A549 (cell line): Measurements from ENCODE around the gene ZFYVE28. TPM values are rescaled to one million over a fixed set of nuclear protein-coding genes. Genes with fewer than 3 reads are reported as not detected.

ENCODE experiments used
- ATAC-seq, 2 experiments: fragments of 200-7000 bp in 1 of 2; fragments of >200 bp in 1 of 2; cut with Nextera tagmentation in 1 of 2; cut with Tn5 transposase in 1 of 2; 3 replicates each; pipeline versions ENCODE4 v1.8.0 to v1.9.1; 2018 to 2020; ENCODE audit warnings: mild to moderate bottlenecking in 1 of 2, moderate library complexity in 1 of 2
- CTCF ChIA-PET: fragments of 300-600 bp; sonication (Branson Sonifier 250); formaldehyde crosslinking; extraction: SDS; loops from one replicate; lab custom pipeline; 2021; ENCODE audit warnings: antibody characterized with exemption, inconsistent platforms; lab: Yijun Ruan, JAX
- POLR2A ChIA-PET: fragments of 350-600 bp; formaldehyde crosslinking; extraction: SDS; loops from one replicate; lab custom pipeline; 2021; ENCODE audit warnings: antibody characterized with exemption, inconsistent platforms; lab: Yijun Ruan, JAX
- DNase-seq, 2 experiments: peaks; one replicate each; pipeline versions ENCODE4 v3.0.0 to v3.0.0-alpha.2; 2011 to 2016; ENCODE audit warnings: low read depth in 1 of 2, low spot score in 1 of 2
- FAIRE-seq: peaks from 2 replicates; lab custom pipeline; 2011; peaks lifted over from hg19 to GRCh38; lab: Jason Lieb, UNC
- H3K27ac ChIP-seq, 2 experiments: fragments of >200 bp; sonication (Bioruptor Twin); formaldehyde crosslinking; 3 replicates each; pipeline ENCODE4 v1.5.1; 2016 to 2017
- H3K4me1 ChIP-seq: fragments of >200 bp; sonication (Bioruptor Twin); formaldehyde crosslinking; 3 replicates; pipeline ENCODE4 v1.6.1; 2016
- H3K4me2 ChIP-seq: fragments of >200 bp; sonication (Bioruptor Twin); formaldehyde crosslinking; 3 replicates; pipeline ENCODE4 v1.6.1; 2016
- H3K4me3 ChIP-seq: fragments of >200 bp; sonication (Bioruptor Twin); formaldehyde crosslinking; 3 replicates; pipeline ENCODE4 v1.5.1; 2016
- H3K9me3 ChIP-seq: fragments of >200 bp; sonication (Bioruptor Twin); formaldehyde crosslinking; 3 replicates; pipeline ENCODE4 v1.6.1; 2016
- BHLHE40 ChIP-seq: IDR thresholded peaks from 2 replicates; pipeline ENCODE4 v1.6.1; 2012; ENCODE audit warnings: low read depth, low read length, inconsistent platforms
- CEBPB ChIP-seq, 2 experiments: fragments of >200 bp in 1 of 2; sonication (Bioruptor Twin) in 1 of 2; formaldehyde crosslinking in 1 of 2; IDR thresholded peaks; 2 replicates each; pipeline ENCODE4 v1.6.1; 2012 to 2016
- CHD4 ChIP-seq: fragments of 200-600 bp; sonication (generic); IDR thresholded peaks from 2 replicates; pipeline ENCODE4 v1.6.1; 2016; ENCODE audit warnings: antibody characterized with exemption, mild to moderate bottlenecking, borderline replicate concordance
- EHMT2 ChIP-seq: fragments of 200-600 bp; sonication (generic); IDR thresholded peaks from 2 replicates; pipeline ENCODE4 v1.6.1; 2016; ENCODE audit warnings: antibody characterized with exemption, low read depth, mild to moderate bottlenecking, moderate library complexity
- EP300 ChIP-seq, 2 experiments: fragments of >200 bp; sonication (Bioruptor Twin); formaldehyde crosslinking; IDR thresholded peaks; 2 replicates in 1 of 2; 3 replicates in 1 of 2; pipeline ENCODE4 v1.6.1; 2016 to 2017
- FOSB ChIP-seq: fragments of 250-450 bp; sonication (Bioruptor Pico); IDR thresholded peaks from 2 replicates; pipeline ENCODE4 v1.5.0; 2020; ENCODE audit warnings: mild to moderate bottlenecking, moderate library complexity
- FOSL2 ChIP-seq, 2 experiments: fragments of 450-650 bp in 1 of 2; fragments of >200 bp in 1 of 2; sonication (Bioruptor Twin) in 1 of 2; formaldehyde crosslinking; IDR thresholded peaks; 2 replicates each; pipeline versions ENCODE4 v1.5.0 to v1.6.1; 2016 to 2020; ENCODE audit warnings: mild to moderate bottlenecking in 1 of 2, moderate library complexity in 1 of 2
- HES2 ChIP-seq: fragments of >200 bp; sonication (Bioruptor Twin); formaldehyde crosslinking; IDR thresholded peaks from 2 replicates; pipeline ENCODE4 v1.6.1; 2016
- HEYL ChIP-seq: fragments of 250-450 bp; sonication (Bioruptor Pico); IDR thresholded peaks from 2 replicates; pipeline ENCODE4 v1.8.0; 2021; ENCODE audit warnings: mild to moderate bottlenecking, moderate library complexity
- HOXA7 ChIP-seq: fragments of 250-450 bp; sonication (Bioruptor Pico); IDR thresholded peaks from 2 replicates; pipeline ENCODE4 v1.5.0; 2020; ENCODE audit warnings: mild to moderate bottlenecking, moderate library complexity
- KDM1A ChIP-seq: fragments of 200-600 bp; sonication (generic); IDR thresholded peaks from 2 replicates; pipeline ENCODE4 v1.6.1; 2016; ENCODE audit warnings: low read depth, mild to moderate bottlenecking
- KDM5A ChIP-seq: fragments of 200-600 bp; sonication (generic); IDR thresholded peaks from 2 replicates; pipeline ENCODE4 v1.6.1; 2016; ENCODE audit warnings: antibody characterized with exemption, mild to moderate bottlenecking
- MAX ChIP-seq: IDR thresholded peaks from 2 replicates; pipeline ENCODE4 v1.6.1; 2012
- MAZ ChIP-seq: fragments of 150-350 bp; IDR thresholded peaks from 2 replicates; pipeline ENCODE4 v1.6.1; 2014; ENCODE audit warnings: antibody characterized with exemption, low read depth, low read length, borderline replicate concordance
- NFE2L2 ChIP-seq: fragments of 150-350 bp; conservative IDR thresholded peaks from 2 replicates; pipeline ENCODE4 v1.6.1; 2014; ENCODE audit warnings: low read length
- POLR2A ChIP-seq: IDR thresholded peaks from 2 replicates; pipeline ENCODE4 v1.6.1; 2012; ENCODE audit warnings: mild to moderate bottlenecking, low read length
- RARB ChIP-seq: fragments of 250-450 bp; sonication (Bioruptor Pico); IDR thresholded peaks from 2 replicates; pipeline ENCODE4 v1.8.0; 2021; ENCODE audit warnings: mild to moderate bottlenecking, moderate library complexity
- RNF2 ChIP-seq: fragments of 200-600 bp; sonication (generic); IDR thresholded peaks from 2 replicates; pipeline ENCODE4 v1.6.1; 2016; ENCODE audit warnings: low read depth, mild to moderate bottlenecking, antibody characterized with exemption, moderate library complexity, borderline replicate concordance
- SREBF2 ChIP-seq: fragments of 450-650 bp; IDR thresholded peaks from 2 replicates; pipeline ENCODE4 v1.6.1; 2014; ENCODE audit warnings: mild to moderate bottlenecking, moderate library complexity
- ZC3H11A ChIP-seq: fragments of 450-650 bp; IDR thresholded peaks from 2 replicates; pipeline ENCODE4 v1.6.1; 2014; ENCODE audit warnings: antibody characterized with exemption, mild to moderate bottlenecking
- ZSCAN20 ChIP-seq: fragments of 250-450 bp; sonication (Bioruptor Pico); IDR thresholded peaks from 2 replicates; pipeline ENCODE4 v1.8.0; 2022; ENCODE audit warnings: mild to moderate bottlenecking, moderate library complexity
- WGBS: methylation state at CpG from one replicate; pipeline ENCODE4 v1.1.6; 2017; ENCODE audit errors: missing lambda C conversion rate; 5-methylcytosine and 5-hydroxymethylcytosine counted together
- polyA plus RNA-seq, 4 experiments: library from polyadenylated mRNA; depleted of rRNA in 3 of 4; stranded (reverse); fragments of >200 nt; fragmentation: RNase III in 1 of 4; extraction: RNeasy Plus Mini Kit Qiagen cat#74134 plus additional on column Dnase treatment in 1 of 4; gene quantifications; 2 replicates in 3 of 4; 3 replicates in 1 of 4; pipeline ENCODE4 v1.2.3, GENCODE V29; 2011 to 2017

ZFYVE28 gene
- polyA plus RNA-seq, 2 of the 4 experiments (the other 2 are of a cell fraction), result 2.1 to 2.3 TPM

- TF ChIP-seq MAX, result no peak
Observed at GRCh38 chr4:2270341-2271165, 147.9 kb downstream of the ZFYVE28 start (continued).

GRCh38 chr4:2269618-2270163 is 148.8 kb downstream of the ZFYVE28 start:
- H3K4me2 ChIP-seq, result no peak overlapping the region
- H3K4me1 ChIP-seq, result no peaks in the 10 kb centered on the region
- TF ChIP-seq RNF2 (no peak), SREBF2 (no peak)
- no peaks in the 10 kb centered on the region for H3K9me3 ChIP-seq
- ATAC-seq (no peak), FAIRE-seq (no peak), DNase-seq (no peak)
- WGBS, result 58% methylated on average over 7 of the region's 12 CpGs
- H3K4me3 ChIP-seq, result no peak overlapping the region
- H3K27ac ChIP-seq, result no peak overlapping the region
- CTCF ChIA-PET, result no interaction called here
- POLR2A ChIA-PET, result no interaction called here

- no peak overlapping the region for H3K27ac ChIP-seq
- TF ChIP-seq HOXA7 (CRISPR knock-in tag) (no peak), BHLHE40 (no peak), CEBPB (IDR thresholded peaks at IDR 0.05) (no peak), MAZ (no peak), CHD4 (no peak), ZSCAN20 (CRISPR knock-in tag) (no peak), EP300 (IDR thresholded peaks at IDR 0.05) (no peak), NFE2L2 (no peak), RARB (CRISPR knock-in tag) (no peak)
- WGBS, result 87% methylated on average over 2 of the region's 6 CpGs
Observed at GRCh38 chr4:2269206-2269531, 149.3 kb downstream of the ZFYVE28 start.

GRCh38 chr4:2268357-2269205 is 149.9 kb downstream of the ZFYVE28 start:
- ATAC-seq (no peak), FAIRE-seq (no peak), DNase-seq (no peak)
- Histone ChIP-seq H3K4me3 (no peak overlapping the region), H3K4me1 (no peaks in the 10 kb centered on the region), H3K9me3 (no peaks in the 10 kb centered on the region), H3K4me2 (no peak overlapping the region), H3K27ac (no peak overlapping the region)
- WGBS, result 72% methylated on average over 12 of the region's 22 CpGs
- ChIA-PET POLR2A (no interaction called here), CTCF (no interaction called here)
- TF ChIP-seq KDM1A (no peak), ZSCAN20 (CRISPR knock-in tag) (no peak), BHLHE40 (no peak), POLR2A (no peak), FOSB (CRISPR knock-in tag) (no peak), FOSL2 (IDR thresholded peaks at IDR 0.05) (no peak), FOSL2 (CRISPR knock-in tag; IDR thresholded peaks at IDR 0.05) (no peak), HEYL (no peak), ZC3H11A (no peak), EHMT2 (no peak), KDM5A (no peak), HES2 (no peak), RARB (CRISPR knock-in tag) (no peak)
- TF ChIP-seq, all 56 proteins: peak for 0

More at GRCh38 chr4:2269206-2269531, 149.3 kb downstream of the ZFYVE28 start:
- ATAC-seq (no peak; a peak in 1 of 6 replicates), DNase-seq (no peak), FAIRE-seq (no peak)
- no peak overlapping the region for H3K4me3 ChIP-seq
- no peak overlapping the region for H3K4me2 ChIP-seq
- no peaks in the 10 kb centered on the region for H3K9me3 ChIP-seq
- ChIA-PET POLR2A (no interaction called here), CTCF (no interaction called here)
- H3K4me1 ChIP-seq, result no peaks in the 10 kb centered on the region
